HG03354 (cell line): ENCODE measurements around the gene AGK.
"Not testable (repeated sequence)": the region's sequence is repeated elsewhere in the genome, so short reads cannot be mapped to it uniquely, and the experiment has no call there.

Source experiments
- ATAC-seq: cut with Tn5 transposase; IDR thresholded peaks from one replicate; pipeline ENCODE4 v1.9.1; 2021; ENCODE audit warnings: mild to moderate bottlenecking; ENCODE audit not compliant: unreplicated experiment, poor library complexity, severe bottlenecking

AGK gene

GRCh38 chr7:141668853-141669252 is 117.6 kb downstream of the AGK start:
- no peak for ATAC-seq

- no peak for ATAC-seq
Measured at GRCh38 chr7:141671705-141672496, 120.7 kb downstream of the AGK start.

- no peak for ATAC-seq
Measured at GRCh38 chr7:141673346-141673745, 122.1 kb downstream of the AGK start.

DNA sequence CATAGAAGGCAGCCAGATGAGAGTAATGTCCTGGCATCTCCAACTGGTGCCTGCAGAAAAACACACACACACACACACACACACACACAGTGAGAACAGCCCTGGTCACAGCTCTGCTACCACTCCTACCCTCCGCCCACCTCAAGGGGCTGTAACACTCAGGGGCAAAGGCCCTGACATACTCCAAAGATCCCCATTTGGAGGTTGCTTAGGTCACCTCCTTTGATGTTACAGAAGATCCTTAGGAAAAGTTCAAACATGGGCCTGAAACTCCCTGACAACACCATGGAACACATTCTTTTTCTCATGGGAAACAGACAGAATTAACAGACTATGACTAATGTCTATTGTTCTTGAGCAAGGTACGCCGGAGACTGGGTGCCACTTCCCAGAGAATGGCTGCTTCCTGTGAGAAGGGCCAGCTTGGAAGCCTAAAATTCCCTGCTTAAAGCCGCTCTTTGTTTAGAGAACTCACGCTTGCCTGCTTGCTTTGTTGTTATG is 123.0 kb downstream of the AGK start:
- no peak for ATAC-seq

DNA sequence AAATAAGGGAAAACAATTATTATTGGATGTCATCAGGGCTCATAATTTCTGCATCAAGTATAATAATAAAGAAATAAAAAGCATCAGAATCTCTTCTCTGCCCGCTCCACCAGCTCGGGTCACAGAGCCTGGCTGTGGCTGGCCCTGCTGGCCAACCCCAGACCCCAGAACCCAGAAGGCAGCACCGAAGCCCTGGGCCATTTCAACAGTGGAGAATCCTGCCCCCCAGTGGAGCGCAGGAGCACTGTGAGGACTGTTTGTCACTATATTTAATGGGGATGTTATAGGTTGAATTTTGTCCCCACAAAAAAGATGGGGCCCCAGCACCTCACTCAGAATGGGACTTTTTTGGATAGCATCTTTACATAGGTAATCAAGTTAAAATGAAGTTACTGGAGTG is 123.5 kb downstream of the AGK start:
- ATAC-seq: peak; percentile 52

- ATAC-seq: no peak
Measured at GRCh38 chr7:141675436-141676215, 124.4 kb downstream of the AGK start.

DNA sequence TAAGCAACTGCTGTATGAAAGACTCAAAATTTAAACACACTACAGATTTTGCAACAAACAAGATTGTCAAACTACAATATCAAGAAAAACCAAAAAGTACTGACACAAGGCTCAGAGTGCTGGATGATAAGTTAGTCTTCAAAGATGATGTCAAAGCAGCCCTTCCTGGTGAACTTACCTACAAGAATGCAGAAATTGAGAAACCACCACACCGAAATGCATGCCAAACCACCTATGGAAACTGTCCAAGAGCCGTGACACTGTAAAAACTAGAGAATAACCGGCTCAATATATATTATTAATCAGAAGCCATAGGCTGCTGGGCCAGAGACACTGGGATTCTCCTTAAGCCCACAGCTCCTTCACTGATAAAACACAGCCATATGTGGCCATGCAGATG is 125.4 kb downstream of the AGK start:
- ATAC-seq: no peak

- ATAC-seq: no peak
Measured at GRCh38 chr7:141679014-141679413, 127.8 kb downstream of the AGK start.

- no peak for ATAC-seq
Measured at GRCh38 chr7:141685285-141686023, 134.2 kb downstream of the AGK start.

DNA sequence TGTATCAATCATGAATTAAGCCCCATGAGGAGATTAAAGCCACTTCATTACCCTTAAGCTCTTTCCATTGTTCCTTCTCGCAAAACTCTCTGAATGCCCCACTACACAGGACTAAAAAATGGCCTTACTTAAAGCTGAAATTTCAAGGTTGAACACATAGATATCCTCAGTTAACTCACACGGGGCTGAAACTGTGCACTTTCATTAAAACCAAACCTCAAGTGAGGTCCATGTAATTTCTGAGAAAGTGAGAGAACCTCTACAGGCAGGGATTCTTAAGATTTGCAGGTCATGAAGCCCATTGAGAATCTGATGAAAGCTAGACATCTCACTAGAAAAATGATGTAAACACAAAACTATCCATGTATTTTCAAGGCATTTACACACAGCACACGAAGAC is 134.9 kb downstream of the AGK start:
- no peak for ATAC-seq

- no peak for ATAC-seq
Measured at GRCh38 chr7:141686670-141687069, 135.5 kb downstream of the AGK start.

- no peak for ATAC-seq
Measured at GRCh38 chr7:141688043-141688442, 136.8 kb downstream of the AGK start.

GRCh38 chr7:141689072-141689825 is 138.0 kb downstream of the AGK start:
- ATAC-seq: not testable (repeated sequence)

GRCh38 chr7:141691540-141691939 is 140.3 kb downstream of the AGK start:
- ATAC-seq: no peak

GRCh38 chr7:141691961-141692360 is 140.8 kb downstream of the AGK start:
- no peak for ATAC-seq

DNA sequence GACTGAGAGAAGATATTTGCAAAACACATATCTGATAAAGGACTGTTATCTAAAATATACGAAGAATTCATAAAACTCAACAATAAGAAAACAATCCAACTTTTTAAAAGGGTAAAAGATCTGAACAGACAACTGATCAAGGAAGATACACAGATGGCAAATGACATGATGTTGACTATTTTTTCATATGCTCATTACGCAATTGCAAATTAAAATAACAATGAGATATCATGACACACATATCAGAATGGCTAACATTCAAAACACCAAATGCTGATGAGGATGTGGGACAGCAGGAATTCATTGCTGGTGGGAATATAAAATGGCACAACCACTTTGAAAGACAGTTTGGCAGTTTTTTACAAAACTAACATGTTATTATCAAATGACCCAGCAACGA is 141.9 kb downstream of the AGK start:
- ATAC-seq: no peak

GRCh38 chr7:141695803-141696289 is 144.6 kb downstream of the AGK start:
- no peak for ATAC-seq

GRCh38 chr7:141696348-141696747 is 145.1 kb downstream of the AGK start:
- ATAC-seq: no peak

GRCh38 chr7:141697211-141697871 is 146.1 kb downstream of the AGK start:
- no peak for ATAC-seq
